Esophagus squamous epithelium (tissue), 4 donors: ENCODE data around the gene PIK3C2B.

ENCODE experiments used
- POLR2A ChIP-seq, 4 donors: fragments of 450-650 bp; IDR thresholded peaks; one replicate each; pipeline ENCODE4 v1.6.1; 2017; ENCODE audit warnings: antibody characterized with exemption in 4 of 4, mild to moderate bottlenecking in 4 of 4, moderate library complexity in 3 of 4
- TF ChIP-seq, protein P1 (sequence below), 6 experiments: fragments of 450-650 bp in 4 of 6; fragments of 200-600 bp in 2 of 6; sonication (generic) in 2 of 6; IDR thresholded peaks; one replicate each; pipeline ENCODE4 v1.5.1; 2016 to 2019; ENCODE audit warnings: antibody characterized with exemption in 6 of 6, mild to moderate bottlenecking in 4 of 6, moderate library complexity in 4 of 6

DNA sequence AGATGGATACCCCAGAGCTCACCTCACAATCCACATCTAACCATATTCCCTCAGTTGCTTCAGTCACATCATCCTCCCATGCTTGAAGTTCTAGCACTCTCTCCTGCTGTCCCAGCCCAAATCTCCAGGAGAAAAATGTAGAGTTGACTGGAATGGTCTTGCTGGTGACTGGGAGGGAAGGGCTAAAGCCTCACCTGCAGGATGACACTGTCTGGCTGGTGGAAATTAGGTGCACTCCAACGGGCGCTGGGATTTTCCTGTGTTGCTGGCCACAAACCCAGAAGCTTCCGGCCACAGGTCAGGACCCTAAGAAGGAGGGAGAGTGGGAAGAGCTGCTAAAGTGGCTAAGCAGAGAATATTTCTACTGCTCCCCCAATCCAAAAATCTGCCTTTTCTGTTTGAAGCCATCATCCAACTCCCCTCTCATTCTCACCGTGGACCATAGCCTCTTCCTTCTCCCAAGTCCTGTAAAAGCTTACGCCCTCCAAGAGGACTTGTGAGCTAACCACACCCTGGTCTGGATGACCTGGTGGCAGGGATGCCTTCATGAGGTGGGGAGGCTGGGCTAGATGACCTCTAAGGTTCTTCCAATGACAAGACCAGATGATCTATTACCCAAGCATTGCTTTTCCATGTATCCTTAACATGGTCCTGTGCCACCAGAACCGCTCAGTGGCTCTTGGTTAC, 45.5 kb downstream of the PIK3C2B start:
- no peak for TF ChIP-seq POLR2A (IDR thresholded peaks at IDR 0.05)
- TF ChIP-seq, protein P1, sequence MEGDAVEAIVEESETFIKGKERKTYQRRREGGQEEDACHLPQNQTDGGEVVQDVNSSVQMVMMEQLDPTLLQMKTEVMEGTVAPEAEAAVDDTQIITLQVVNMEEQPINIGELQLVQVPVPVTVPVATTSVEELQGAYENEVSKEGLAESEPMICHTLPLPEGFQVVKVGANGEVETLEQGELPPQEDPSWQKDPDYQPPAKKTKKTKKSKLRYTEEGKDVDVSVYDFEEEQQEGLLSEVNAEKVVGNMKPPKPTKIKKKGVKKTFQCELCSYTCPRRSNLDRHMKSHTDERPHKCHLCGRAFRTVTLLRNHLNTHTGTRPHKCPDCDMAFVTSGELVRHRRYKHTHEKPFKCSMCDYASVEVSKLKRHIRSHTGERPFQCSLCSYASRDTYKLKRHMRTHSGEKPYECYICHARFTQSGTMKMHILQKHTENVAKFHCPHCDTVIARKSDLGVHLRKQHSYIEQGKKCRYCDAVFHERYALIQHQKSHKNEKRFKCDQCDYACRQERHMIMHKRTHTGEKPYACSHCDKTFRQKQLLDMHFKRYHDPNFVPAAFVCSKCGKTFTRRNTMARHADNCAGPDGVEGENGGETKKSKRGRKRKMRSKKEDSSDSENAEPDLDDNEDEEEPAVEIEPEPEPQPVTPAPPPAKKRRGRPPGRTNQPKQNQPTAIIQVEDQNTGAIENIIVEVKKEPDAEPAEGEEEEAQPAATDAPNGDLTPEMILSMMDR (IDR thresholded peaks at IDR 0.05), result no peak
